AG09309 (cell line): ENCODE data around the gene DCP2.

Experiments used
- DNase-seq: peaks from one replicate; pipeline ENCODE4 v3.0.0-alpha.2; 2010; ENCODE audit warnings: low read depth
- H3K4me3 ChIP-seq: 2 replicates; pipeline ENCODE4 v1.5.1; 2011; ENCODE audit warnings: mild to moderate bottlenecking, low read depth, low read length, moderate library complexity; ENCODE audit not compliant: control insufficient read depth
- TF ChIP-seq, protein P1 (sequence below): IDR thresholded peaks from 2 replicates; pipeline ENCODE4 v1.5.1; 2011; ENCODE audit warnings: mild to moderate bottlenecking, low read depth, low read length, inconsistent platforms; ENCODE audit not compliant: insufficient read depth, control insufficient read depth; ENCODE audit errors: missing control alignments

Gene DCP2

DNA sequence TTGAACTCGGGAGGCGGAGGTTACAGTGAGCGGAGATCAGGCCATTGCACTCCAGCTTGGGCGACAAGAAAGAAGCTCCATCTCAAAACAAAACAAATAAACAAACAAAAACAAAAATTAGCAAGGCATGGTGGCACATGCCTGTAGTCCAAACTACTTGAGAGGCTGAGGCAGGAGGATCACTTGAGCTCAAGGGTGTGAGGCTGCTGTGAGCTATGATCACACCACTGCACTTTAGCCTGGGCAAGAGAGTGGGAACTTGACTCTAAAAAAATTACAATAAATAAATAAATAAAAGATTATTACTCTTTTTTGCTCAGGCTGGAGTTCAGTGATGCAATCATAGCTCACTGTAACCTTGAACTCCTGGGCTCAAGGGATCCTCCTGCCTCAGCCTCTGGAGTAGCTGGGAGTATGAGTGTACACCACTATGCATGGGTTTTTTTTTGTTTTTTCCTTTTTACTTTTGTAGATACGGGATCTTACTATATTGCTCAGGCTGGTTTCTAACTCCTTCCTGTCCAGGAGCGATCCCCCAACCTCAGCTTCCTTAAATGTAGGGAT is 9.0 kb upstream of the DCP2 start:
- no peak overlapping the region for H3K4me3 ChIP-seq
- TF ChIP-seq, protein P1, sequence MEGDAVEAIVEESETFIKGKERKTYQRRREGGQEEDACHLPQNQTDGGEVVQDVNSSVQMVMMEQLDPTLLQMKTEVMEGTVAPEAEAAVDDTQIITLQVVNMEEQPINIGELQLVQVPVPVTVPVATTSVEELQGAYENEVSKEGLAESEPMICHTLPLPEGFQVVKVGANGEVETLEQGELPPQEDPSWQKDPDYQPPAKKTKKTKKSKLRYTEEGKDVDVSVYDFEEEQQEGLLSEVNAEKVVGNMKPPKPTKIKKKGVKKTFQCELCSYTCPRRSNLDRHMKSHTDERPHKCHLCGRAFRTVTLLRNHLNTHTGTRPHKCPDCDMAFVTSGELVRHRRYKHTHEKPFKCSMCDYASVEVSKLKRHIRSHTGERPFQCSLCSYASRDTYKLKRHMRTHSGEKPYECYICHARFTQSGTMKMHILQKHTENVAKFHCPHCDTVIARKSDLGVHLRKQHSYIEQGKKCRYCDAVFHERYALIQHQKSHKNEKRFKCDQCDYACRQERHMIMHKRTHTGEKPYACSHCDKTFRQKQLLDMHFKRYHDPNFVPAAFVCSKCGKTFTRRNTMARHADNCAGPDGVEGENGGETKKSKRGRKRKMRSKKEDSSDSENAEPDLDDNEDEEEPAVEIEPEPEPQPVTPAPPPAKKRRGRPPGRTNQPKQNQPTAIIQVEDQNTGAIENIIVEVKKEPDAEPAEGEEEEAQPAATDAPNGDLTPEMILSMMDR = no peak
- no peak for DNase-seq

DNA sequence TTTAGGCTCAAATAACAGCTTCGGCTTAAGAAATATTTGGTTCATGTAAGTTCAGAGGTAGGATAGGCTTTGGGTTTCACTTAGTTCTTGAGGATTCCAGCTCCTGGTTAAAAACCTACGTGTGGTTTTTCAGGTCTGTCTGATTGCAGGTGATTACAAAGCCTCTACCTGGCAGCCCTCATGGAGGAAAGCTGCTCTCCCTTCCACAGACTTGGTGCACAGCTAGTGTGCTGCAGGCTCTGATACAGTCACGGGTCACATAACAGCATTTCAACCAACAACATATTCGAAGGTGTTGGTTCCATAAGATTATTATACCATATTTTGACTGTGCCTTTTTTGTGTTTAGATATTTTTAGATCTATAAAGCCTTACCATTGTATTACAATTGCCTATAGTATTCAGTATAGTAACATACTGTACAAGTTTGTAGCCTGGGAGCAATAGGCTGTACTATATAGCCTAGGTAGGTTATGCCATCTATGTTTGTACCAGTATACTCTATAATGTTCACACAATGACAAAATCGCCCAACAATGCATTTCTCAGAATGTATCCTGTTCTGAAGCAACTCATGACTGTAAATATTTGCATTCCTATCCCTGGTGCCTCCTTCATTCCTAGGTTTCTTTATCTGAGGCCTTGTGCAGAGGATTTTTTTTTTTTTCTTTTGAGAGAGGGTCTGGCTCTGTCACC is 8.0 kb upstream of the DCP2 start:
- TF ChIP-seq, protein P1 = no peak
- DNase-seq = no peak
- H3K4me3 ChIP-seq = no peak overlapping the region

DNA sequence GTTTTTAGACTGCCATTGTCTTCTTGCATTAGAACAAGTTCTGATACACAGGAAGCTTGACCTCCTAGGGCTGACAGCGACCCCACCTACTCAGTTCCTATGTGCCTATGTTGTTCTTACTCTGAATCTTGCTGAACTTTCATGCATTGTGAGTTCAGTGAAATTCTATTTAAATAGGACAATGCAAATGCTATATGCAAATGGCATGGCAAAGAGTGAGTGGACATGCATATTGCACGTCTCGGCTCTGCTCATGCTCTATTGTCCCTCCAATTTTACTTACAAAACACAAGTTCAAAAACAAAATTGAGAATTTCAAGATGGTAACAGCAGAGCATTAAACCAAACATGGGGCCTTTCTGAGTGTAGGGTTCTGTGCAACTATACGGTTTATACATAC is 5.3 kb upstream of the DCP2 start:
- TF ChIP-seq, protein P1 = no peak
- no peak for DNase-seq
- H3K4me3 ChIP-seq = no peak overlapping the region

DNA sequence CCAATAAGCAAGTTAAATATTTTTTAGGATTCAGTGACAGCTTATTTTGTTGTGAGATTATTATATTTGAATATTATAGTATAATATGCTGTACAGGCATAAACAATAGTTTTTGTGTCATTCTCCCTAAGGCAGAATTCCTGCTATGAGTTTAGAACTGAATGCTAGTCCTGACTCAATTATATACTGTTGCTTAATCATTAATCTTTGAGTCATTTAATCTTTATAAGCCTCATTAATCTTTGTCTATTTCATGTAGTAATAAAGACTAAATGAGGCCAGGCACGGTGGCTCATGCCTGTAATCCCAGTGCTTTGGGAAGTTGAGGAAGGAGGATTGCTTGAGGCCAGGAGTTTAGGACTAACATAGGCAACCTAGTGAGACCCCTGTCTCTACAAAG is 3.6 kb upstream of the DCP2 start:
- H3K4me3 ChIP-seq = no peak overlapping the region
- TF ChIP-seq, protein P1 = no peak
- DNase-seq = no peak

DNA sequence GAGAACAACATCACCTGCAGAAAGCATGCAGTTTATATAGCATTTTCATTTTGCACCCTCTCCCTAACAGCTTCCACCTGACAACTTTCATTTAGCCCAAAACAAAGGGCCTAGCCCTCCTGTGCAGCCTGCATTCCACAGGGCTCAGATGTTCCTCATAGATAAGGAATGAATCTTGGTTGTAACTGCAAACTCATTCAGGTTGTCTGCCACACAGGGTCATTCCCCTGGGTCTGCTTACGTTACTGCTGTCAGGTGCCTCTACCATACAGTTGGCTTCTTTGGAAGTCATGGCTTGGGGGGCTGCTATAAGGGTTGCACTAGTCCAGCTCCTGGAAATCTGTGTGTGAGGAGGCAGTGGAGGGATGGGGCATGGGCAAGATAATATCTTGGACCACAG is 2.7 kb upstream of the DCP2 start:
- no peak for DNase-seq
- TF ChIP-seq, protein P1 = no peak
- no peak overlapping the region for H3K4me3 ChIP-seq

DNA sequence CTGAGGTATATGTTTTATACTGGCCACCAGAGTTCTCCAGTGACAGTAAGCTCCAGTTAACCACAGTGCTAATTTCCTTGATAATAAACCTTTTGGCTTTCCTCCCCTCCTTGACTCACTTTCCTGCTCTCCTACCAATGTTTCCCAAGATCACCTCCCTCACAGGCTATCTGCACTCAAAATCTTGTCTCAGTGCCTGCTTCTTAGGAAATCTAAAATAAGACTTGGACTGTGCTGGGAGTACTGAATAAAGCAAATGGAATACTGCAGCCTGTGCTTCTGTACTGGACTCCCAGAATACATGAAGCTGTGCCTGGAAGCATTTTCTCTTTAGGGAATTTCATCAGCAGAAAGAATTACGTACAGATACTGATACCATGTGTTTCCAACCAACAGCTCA is 1.7 kb upstream of the DCP2 start:
- DNase-seq = no peak
- H3K4me3 ChIP-seq = no peak overlapping the region
- TF ChIP-seq, protein P1 = no peak
